ENCODE data around the gene SUMO1.

SUMO1 gene

DNA sequence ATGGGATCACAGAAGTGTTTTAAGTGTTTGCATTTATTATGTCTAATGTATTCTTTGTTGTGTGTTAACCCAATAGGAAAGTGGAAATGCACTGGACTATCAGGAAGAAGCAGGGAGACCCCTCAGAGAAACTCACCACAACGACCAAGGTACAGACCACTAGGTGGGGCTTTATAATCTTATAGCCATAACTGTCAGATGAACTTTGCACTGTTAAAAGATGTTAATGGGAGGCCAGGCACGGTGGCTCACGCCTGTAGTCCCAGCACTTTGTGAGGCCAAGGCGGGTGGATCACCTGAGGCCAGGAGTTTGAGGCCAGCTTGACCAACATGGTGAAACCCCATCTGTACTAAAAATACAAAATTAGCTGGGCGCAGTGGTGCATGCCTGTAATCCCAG lies 73.2 kb downstream of the SUMO1 start:
- no peak for DNase-seq (ENCODE audit: low spot score)
- TF ChIP-seq, protein P1, sequence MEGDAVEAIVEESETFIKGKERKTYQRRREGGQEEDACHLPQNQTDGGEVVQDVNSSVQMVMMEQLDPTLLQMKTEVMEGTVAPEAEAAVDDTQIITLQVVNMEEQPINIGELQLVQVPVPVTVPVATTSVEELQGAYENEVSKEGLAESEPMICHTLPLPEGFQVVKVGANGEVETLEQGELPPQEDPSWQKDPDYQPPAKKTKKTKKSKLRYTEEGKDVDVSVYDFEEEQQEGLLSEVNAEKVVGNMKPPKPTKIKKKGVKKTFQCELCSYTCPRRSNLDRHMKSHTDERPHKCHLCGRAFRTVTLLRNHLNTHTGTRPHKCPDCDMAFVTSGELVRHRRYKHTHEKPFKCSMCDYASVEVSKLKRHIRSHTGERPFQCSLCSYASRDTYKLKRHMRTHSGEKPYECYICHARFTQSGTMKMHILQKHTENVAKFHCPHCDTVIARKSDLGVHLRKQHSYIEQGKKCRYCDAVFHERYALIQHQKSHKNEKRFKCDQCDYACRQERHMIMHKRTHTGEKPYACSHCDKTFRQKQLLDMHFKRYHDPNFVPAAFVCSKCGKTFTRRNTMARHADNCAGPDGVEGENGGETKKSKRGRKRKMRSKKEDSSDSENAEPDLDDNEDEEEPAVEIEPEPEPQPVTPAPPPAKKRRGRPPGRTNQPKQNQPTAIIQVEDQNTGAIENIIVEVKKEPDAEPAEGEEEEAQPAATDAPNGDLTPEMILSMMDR (IDR thresholded peaks at IDR 0.05; ENCODE audit: extremely low read depth, missing control alignments): no peak

DNA sequence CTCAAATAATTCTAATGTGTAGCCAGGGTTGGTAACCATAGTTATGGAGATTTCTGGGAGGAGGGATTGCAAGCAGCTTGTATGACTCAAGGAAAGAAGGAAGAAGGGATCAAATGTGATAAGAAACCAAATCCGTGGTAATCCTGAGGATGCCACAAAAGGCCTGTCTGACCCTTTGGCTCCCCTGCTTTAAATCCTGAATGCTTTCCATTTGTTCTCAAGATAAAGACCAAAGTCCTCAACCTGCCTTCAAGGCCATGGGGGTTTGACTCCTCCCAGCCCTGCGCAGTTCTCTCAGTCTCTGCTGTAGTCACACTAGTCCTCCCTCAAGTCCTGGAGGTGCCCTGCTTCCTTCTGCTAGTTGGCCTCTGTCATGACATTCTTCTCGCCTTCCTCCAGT lies 74.0 kb downstream of the SUMO1 start:
- no peak for DNase-seq (ENCODE audit: low spot score)
- TF ChIP-seq, protein P1 (IDR thresholded peaks at IDR 0.05; ENCODE audit: extremely low read depth, missing control alignments): no peak

DNA sequence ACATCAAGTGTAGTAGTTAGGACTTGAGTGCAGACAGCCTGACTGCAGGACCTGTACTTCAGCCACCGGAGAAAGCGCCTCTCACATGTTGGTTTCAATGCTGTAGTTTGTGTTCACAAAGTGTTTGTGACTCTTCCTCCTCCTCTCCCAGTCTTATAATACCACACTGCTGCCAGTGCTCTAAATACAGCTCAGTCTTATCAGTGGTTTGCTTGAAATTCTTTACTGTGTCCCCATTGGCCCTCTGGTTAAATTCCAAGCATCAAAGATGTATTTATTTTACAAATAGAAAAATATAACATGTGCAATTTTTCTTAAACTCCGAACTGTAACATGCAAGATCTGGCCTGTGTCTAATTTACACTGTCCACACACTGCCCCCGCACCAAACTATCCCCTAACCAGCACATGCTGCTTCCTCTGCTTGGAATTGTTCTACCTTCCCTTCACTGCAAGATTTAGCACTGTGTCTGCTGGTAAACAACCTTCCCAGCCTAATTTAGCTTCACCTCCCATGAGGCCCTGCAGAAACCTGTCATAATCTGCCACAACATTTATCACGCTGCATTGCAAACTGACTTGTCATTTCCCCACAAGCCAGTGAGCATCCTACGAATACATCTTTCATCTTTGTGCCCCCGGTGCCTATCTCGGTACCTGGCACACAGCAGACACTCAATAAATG lies 77.1 kb downstream of the SUMO1 start:
- TF ChIP-seq, protein P1 (IDR thresholded peaks at IDR 0.05; ENCODE audit: extremely low read depth, missing control alignments): no peak
- DNase-seq (ENCODE audit: low spot score): no peak

DNA sequence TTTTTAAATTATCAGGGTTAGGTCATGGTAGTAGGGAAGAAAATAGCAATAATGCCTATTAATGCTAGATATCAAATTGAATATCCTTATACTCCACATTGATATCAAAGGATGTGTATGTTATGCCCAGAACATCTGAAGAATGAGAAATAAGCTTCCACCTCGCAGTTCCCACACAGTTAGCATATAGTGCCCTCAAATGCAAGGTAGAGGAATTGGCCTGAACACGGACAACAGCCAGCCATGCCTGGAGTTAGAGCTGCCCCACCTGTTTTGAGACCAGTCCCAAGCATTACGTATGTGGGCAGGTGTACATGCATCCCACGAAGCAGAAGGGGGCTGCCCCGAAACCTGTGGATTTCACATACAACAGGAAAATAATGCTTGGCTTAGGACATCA lies 79.6 kb downstream of the SUMO1 start:
- TF ChIP-seq, protein P1 (IDR thresholded peaks at IDR 0.05; ENCODE audit: extremely low read depth, missing control alignments): no peak
- DNase-seq (ENCODE audit: low spot score): no peak

DNA sequence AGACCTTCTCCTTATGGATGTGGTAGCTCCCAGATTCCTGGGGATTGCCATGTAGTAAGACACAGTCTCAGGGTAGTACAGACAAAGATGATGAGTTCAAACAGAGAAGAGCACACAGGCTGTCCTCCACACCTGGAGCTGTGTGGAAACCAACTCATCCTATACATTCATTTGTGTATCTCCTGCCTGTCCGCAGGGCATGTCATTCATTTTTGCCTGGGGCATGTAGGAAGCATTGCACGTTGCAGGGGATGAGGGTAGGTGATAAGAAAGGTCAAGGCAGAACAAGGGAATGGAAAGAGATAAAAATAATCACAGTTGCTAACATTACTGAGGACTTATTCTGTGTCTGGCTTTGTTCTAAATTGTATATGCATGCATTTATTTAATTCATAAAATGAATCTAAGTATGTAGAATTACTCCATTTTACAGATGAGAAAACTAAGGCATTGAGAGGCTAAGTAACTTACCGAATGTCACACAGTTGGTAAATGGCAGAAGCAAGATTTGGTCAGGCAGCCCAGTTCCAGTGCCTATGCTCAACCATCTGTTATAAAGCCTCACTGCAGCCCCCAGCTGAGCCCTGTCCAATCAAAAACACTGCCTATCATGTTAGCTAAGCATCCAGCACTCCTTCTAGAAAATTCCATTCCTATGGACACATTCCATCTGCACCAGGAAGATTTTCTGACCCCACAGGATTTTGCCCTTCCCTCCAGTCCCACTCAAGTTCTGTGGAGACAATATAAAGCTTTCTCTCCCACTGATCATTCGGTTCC lies 81.0 kb downstream of the SUMO1 start:
- DNase-seq (ENCODE audit: low spot score): no peak
- TF ChIP-seq, protein P1 (IDR thresholded peaks at IDR 0.05; ENCODE audit: extremely low read depth, missing control alignments): no peak
